WTC11 (cell line): ENCODE data around the gene RAI1.

Experiments
- ARID4B ChIP-seq: sonication (generic); formaldehyde crosslinking; IDR thresholded peaks from 2 replicates; pipeline ENCODE4 v1.8.0; 2023; ENCODE audit warnings: missing genetic modification reagents, mild to moderate bottlenecking, borderline replicate concordance
- CTCF ChIP-seq: fragments of 200-600 bp; IDR thresholded peaks from 2 replicates; pipeline ENCODE4 v1.8.0; 2022; ENCODE audit warnings: antibody characterized with exemption
- E2F1 ChIP-seq: sonication (generic); formaldehyde crosslinking; IDR thresholded peaks from 2 replicates; pipeline ENCODE4 v1.8.0; 2022; ENCODE audit warnings: mild to moderate bottlenecking, missing genetic modification reagents
- NR2C2 ChIP-seq: sonication (generic); formaldehyde crosslinking; IDR thresholded peaks from 2 replicates; pipeline ENCODE4 v1.8.0; 2022; ENCODE audit warnings: mild to moderate bottlenecking, missing genetic modification reagents
- USF2 ChIP-seq: sonication (generic); formaldehyde crosslinking; IDR thresholded peaks from 2 replicates; pipeline ENCODE4 v1.8.1; 2023; ENCODE audit warnings: mild to moderate bottlenecking, missing genetic modification reagents, moderate library complexity
- ZNF121 ChIP-seq: sonication (generic); formaldehyde crosslinking; IDR thresholded peaks from 2 replicates; pipeline ENCODE4 v1.8.0; 2023; ENCODE audit warnings: missing genetic modification reagents
- ZNF138 ChIP-seq: sonication (generic); formaldehyde crosslinking; conservative IDR thresholded peaks from 2 replicates; pipeline ENCODE4 v1.8.1; 2022; ENCODE audit warnings: mild to moderate bottlenecking, moderate library complexity, missing genetic modification reagents
- ZNF281 ChIP-seq: sonication (generic); formaldehyde crosslinking; IDR thresholded peaks from 2 replicates; pipeline ENCODE4 v1.8.0; 2023; ENCODE audit warnings: mild to moderate bottlenecking, missing genetic modification reagents

- TF ChIP-seq CTCF (no peak), ZNF281 (CRISPR knock-in tag) (no peak), ZNF121 (no peak), NR2C2 (CRISPR knock-in tag) (no peak), E2F1 (CRISPR knock-in tag) (no peak), ARID4B (CRISPR knock-in tag) (no peak), USF2 (CRISPR knock-in tag) (no peak), ZNF138 (CRISPR knock-in tag) (no peak)
Measured at GRCh38 chr17:17815062-17815406, 133.8 kb downstream of the RAI1 start.
